Measurements from ENCODE around the gene ZNF827. TPM values are rescaled to one million over a fixed set of nuclear protein-coding genes. Genes with fewer than 3 reads are reported as not detected.

Gene ZNF827
- total RNA-seq, 1 experiment from 2014 or later: 19.1 TPM

GRCh38 chr4:145825255-145825654 lies 113.4 kb downstream of the ZNF827 start (continued):
- no peak for TF ChIP-seq YY1 (IDR thresholded peaks at IDR 0.05; ENCODE audit: extremely low read depth, insufficient replicate concordance, low read depth, low read length)
- no peak for TF ChIP-seq SIN3A (IDR thresholded peaks at IDR 0.05; ENCODE audit: low read depth)

- ATAC-seq: peak; percentile 52
- peaks cover 0 to 8% of the 10 kb centered on the region in 2 experiments; a peak in 2 of 4 replicates for H3K4me1 ChIP-seq (ENCODE audit: control insufficient read depth in 1 of 2, insufficient read depth in 2 of 2, low read length in 2 of 2)
- TF ChIP-seq ELF1 (IDR thresholded peaks at IDR 0.05; ENCODE audit: borderline replicate concordance, low read depth) (no peak), SIN3A (IDR thresholded peaks at IDR 0.05; ENCODE audit: low read depth) (no peak), SP1 (IDR thresholded peaks at IDR 0.05; ENCODE audit: low read depth) (no peak), EZH2 (IDR thresholded peaks at IDR 0.05) (no peak), TCF7L2 (IDR thresholded peaks at IDR 0.05; ENCODE audit: borderline replicate concordance, extremely low read depth, insufficient read depth, insufficient read length) (no peak), CBX3 (IDR thresholded peaks at IDR 0.05; ENCODE audit: low read depth) (no peak), JUND (IDR thresholded peaks at IDR 0.05) (no peak)
- no peak overlapping the region for H3K4me2 ChIP-seq (ENCODE audit: low read length)
- ChIA-PET CTCF (no interaction called here), POLR2A (no interaction called here), RAD21 (ENCODE audit: low non-redundant PET in 1 of 2, low total read pairs in 2 of 2, uncharacterized antibody in 2 of 2, unreplicated experiment in 2 of 2) (no interaction called here)
- no peak overlapping the region for H3K27ac ChIP-seq (ENCODE audit: low read depth, low read length)
- H2AFZ ChIP-seq (ENCODE audit: low read depth, low read length, poor library complexity, severe bottlenecking): no peak overlapping the region
- H3K27me3 ChIP-seq (ENCODE audit: insufficient read depth, low read length): no peaks in the 10 kb centered on the region
- H3K9ac ChIP-seq (ENCODE audit: low read length): no peak overlapping the region
- intact Hi-C loops (cut with micrococcal nuclease): no loop called here
- no peaks in the 10 kb centered on the region for H3K79me2 ChIP-seq (ENCODE audit: insufficient read depth, low read length)
- no peaks in the 10 kb centered on the region for H3K9me2 ChIP-seq (ENCODE audit: insufficient read depth)
- no TSS peak for BruUV-seq (replicated peaks)
- H3K36me3 ChIP-seq (ENCODE audit: control insufficient read depth in 1 of 2, insufficient read depth in 2 of 2, low read length in 2 of 2): no peaks in the 10 kb centered on the region
- no peaks in the 10 kb centered on the region for H3K9me3 ChIP-seq (ENCODE audit: control insufficient read depth in 1 of 2, insufficient read depth in 1 of 2, low read depth in 1 of 2, low read length in 2 of 2)
- H4K20me1 ChIP-seq (ENCODE audit: insufficient read depth): no peaks in the 10 kb centered on the region
- no peak for DNase-seq (ENCODE audit: low read depth, low spot score)
- H3K4me3 ChIP-seq (replicated peaks in 1 of 2; ENCODE audit: low read depth in 1 of 2, low read length in 2 of 2): no peak overlapping the region
Observed at GRCh38 chr4:145824463-145824862, 114.2 kb downstream of the ZNF827 start.

GRCh38 chr4:145823743-145824142 lies 114.9 kb downstream of the ZNF827 start:
- H3K4me2 ChIP-seq (ENCODE audit: low read length): no peak overlapping the region
- peaks cover 0 to 8% of the 10 kb centered on the region in 2 experiments; a peak in 2 of 4 replicates for H3K4me1 ChIP-seq (ENCODE audit: control insufficient read depth in 1 of 2, insufficient read depth in 2 of 2, low read length in 2 of 2)
- H3K4me3 ChIP-seq (replicated peaks in 1 of 2; ENCODE audit: low read depth in 1 of 2, low read length in 2 of 2): no peak overlapping the region
- TF ChIP-seq FOSL1 (IDR thresholded peaks at IDR 0.05; ENCODE audit: low read depth): no peak
- no peak for TF ChIP-seq ZFX (IDR thresholded peaks at IDR 0.05)
- no peak for TF ChIP-seq SIN3A (IDR thresholded peaks at IDR 0.05; ENCODE audit: low read depth)
- TF ChIP-seq CBX3 (IDR thresholded peaks at IDR 0.05; ENCODE audit: low read depth): no peak
- no peak for TF ChIP-seq ZNF274 (IDR thresholded peaks at IDR 0.05; ENCODE audit: low read depth, low read length)
- no peak for TF ChIP-seq YY1 (IDR thresholded peaks at IDR 0.05; ENCODE audit: extremely low read depth, insufficient replicate concordance, low read depth, low read length)
- DNase-seq (ENCODE audit: low read depth, low spot score) (no peak), ATAC-seq (no peak)
- H3K9me2 ChIP-seq (ENCODE audit: insufficient read depth): no peaks in the 10 kb centered on the region
- no TSS peak for BruUV-seq (replicated peaks)
- H3K27ac ChIP-seq (ENCODE audit: low read depth, low read length): no peak overlapping the region
- no peaks in the 10 kb centered on the region for H4K20me1 ChIP-seq (ENCODE audit: insufficient read depth)
- RAD21 ChIA-PET (ENCODE audit: low non-redundant PET in 1 of 2, low total read pairs in 2 of 2, uncharacterized antibody in 2 of 2, unreplicated experiment in 2 of 2): no interaction called here
- H3K9me3 ChIP-seq (ENCODE audit: control insufficient read depth in 1 of 2, insufficient read depth in 1 of 2, low read depth in 1 of 2, low read length in 2 of 2): no peaks in the 10 kb centered on the region
- H3K79me2 ChIP-seq (ENCODE audit: insufficient read depth, low read length): no peaks in the 10 kb centered on the region
- no peak overlapping the region for H2AFZ ChIP-seq (ENCODE audit: low read depth, low read length, poor library complexity, severe bottlenecking)
- intact Hi-C loops (cut with micrococcal nuclease): no loop called here
- H3K36me3 ChIP-seq (ENCODE audit: control insufficient read depth in 1 of 2, insufficient read depth in 2 of 2, low read length in 2 of 2): no peaks in the 10 kb centered on the region
- H3K27me3 ChIP-seq (ENCODE audit: insufficient read depth, low read length): no peaks in the 10 kb centered on the region
- POLR2A ChIA-PET: no interaction called here
- CTCF ChIA-PET: no interaction called here
- no peak overlapping the region for H3K9ac ChIP-seq (ENCODE audit: low read length)

Measured in HCT116 (cell line).